WI38 (cell line): Measurements from ENCODE around the gene MYO15A.

Experiments
- H3K4me3 ChIP-seq: 2 replicates; pipeline ENCODE4 v1.5.1; 2011; ENCODE audit warnings: low read depth, mild to moderate bottlenecking, control low read depth, low read length
- TF ChIP-seq, protein P1 (sequence below): IDR thresholded peaks from 2 replicates; pipeline ENCODE4 v1.5.1; 2012; ENCODE audit warnings: low read depth, mild to moderate bottlenecking, control low read depth, low read length

The MYO15A gene

DNA sequence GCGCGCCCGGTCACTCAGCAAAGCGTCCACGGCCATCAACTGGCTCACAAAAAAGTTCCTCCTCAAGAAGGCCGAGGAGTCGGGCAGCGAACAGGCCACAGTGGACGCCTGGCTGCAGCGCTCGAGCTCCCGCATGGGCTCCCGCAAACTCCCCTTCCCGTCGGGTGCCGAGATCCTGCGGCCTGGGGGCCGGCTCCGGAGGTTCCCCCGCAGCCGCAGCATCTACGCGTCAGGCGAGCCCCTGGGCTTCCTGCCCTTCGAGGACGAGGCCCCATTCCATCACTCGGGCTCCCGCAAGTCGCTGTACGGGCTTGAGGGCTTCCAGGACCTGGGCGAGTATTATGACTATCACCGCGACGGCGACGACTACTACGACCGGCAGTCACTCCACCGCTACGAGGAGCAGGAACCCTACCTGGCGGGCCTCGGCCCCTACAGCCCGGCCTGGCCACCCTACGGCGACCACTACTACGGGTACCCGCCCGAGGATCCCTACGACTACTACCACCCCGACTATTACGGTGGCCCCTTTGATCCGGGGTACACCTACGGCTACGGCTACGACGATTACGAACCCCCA, 10.7 kb downstream of the MYO15A start:
- H3K4me3 ChIP-seq: no peak overlapping the region
- TF ChIP-seq, protein P1, sequence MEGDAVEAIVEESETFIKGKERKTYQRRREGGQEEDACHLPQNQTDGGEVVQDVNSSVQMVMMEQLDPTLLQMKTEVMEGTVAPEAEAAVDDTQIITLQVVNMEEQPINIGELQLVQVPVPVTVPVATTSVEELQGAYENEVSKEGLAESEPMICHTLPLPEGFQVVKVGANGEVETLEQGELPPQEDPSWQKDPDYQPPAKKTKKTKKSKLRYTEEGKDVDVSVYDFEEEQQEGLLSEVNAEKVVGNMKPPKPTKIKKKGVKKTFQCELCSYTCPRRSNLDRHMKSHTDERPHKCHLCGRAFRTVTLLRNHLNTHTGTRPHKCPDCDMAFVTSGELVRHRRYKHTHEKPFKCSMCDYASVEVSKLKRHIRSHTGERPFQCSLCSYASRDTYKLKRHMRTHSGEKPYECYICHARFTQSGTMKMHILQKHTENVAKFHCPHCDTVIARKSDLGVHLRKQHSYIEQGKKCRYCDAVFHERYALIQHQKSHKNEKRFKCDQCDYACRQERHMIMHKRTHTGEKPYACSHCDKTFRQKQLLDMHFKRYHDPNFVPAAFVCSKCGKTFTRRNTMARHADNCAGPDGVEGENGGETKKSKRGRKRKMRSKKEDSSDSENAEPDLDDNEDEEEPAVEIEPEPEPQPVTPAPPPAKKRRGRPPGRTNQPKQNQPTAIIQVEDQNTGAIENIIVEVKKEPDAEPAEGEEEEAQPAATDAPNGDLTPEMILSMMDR: no peak

DNA sequence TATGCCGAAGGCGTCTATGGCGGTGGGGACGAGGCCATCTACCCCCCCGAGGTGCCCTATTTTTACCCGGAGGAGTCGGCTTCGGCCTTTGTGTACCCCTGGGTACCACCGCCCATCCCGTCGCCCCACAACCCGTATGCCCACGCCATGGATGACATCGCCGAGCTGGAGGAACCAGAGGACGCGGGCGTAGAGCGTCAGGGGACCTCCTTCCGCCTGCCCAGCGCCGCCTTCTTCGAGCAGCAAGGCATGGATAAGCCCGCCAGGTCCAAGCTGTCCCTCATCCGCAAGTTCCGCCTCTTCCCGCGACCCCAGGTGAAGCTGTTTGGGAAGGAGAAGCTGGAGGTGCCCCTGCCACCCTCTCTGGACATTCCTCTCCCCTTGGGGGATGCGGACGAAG, 11.4 kb downstream of the MYO15A start:
- H3K4me3 ChIP-seq: no peak overlapping the region
- TF ChIP-seq, protein P1: no peak

- TF ChIP-seq, protein P1: no peak
- H3K4me3 ChIP-seq: no peak overlapping the region
Observed at GRCh38 chr17:18120461-18121017, 12.0 kb downstream of the MYO15A start.

DNA sequence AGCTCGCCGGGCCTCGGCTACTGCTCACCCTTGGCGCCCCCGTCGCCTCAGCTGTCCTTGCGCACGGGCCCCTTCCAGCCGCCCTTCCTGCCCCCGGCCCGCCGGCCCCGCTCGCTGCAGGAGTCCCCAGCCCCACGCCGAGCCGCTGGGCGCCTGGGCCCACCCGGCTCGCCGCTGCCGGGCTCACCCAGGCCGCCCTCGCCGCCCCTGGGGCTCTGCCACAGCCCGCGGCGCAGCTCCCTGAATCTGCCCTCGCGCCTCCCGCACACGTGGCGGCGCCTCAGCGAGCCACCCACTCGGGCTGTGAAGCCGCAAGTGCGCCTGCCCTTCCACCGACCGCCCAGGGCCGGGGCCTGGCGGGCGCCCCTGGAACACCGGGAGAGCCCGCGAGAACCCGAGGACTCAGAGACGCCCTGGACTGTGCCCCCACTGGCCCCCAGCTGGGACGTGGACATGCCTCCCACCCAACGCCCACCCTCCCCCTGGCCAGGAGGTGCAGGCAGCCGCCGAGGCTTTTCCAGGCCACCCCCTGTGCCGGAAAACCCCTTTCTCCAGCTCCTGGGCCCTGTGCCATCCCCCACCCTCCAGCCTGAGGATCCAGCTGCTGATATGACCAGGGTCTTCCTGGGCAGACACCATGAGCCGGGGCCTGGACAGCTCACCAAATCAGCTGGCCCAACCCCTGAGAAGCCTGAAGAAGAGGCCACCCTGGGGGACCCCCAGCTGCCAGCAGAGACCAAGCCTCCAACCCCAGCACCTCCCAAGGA, 12.8 kb downstream of the MYO15A start:
- H3K4me3 ChIP-seq: no peak overlapping the region
- TF ChIP-seq, protein P1: no peak

- TF ChIP-seq, protein P1: no peak
- no peak overlapping the region for H3K4me3 ChIP-seq
Observed at GRCh38 chr17:18122990-18123753, 14.6 kb downstream of the MYO15A start.

GRCh38 chr17:18124345-18125126, 16.0 kb downstream of the MYO15A start:
- TF ChIP-seq, protein P1: no peak

More at GRCh38 chr17:18124345-18125126, 16.0 kb downstream of the MYO15A start:
- no peak overlapping the region for H3K4me3 ChIP-seq
